ENCODE results near the gene MEG3.

Gene MEG3

DNA sequence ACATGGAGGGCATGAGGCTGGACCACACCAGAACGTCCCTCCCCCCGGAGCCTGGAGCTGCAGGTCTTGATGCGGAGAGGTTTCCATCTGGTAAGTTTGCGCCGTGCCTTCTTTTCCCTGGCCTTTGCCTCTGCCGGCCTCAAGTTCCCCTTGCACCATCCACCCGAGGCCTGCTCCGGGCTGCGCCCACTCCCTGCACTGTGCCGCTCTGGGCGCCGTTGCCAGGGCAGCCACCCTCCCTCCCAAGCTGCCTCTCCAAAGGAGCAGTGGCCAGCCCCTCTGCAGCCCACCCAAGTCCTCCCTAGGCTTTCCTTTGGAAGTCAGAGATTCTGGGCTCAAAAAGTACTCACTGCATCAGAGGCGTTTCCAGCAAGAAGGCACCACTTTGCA, 46.2 kb upstream of the MEG3 start:
- TF ChIP-seq, protein P1, sequence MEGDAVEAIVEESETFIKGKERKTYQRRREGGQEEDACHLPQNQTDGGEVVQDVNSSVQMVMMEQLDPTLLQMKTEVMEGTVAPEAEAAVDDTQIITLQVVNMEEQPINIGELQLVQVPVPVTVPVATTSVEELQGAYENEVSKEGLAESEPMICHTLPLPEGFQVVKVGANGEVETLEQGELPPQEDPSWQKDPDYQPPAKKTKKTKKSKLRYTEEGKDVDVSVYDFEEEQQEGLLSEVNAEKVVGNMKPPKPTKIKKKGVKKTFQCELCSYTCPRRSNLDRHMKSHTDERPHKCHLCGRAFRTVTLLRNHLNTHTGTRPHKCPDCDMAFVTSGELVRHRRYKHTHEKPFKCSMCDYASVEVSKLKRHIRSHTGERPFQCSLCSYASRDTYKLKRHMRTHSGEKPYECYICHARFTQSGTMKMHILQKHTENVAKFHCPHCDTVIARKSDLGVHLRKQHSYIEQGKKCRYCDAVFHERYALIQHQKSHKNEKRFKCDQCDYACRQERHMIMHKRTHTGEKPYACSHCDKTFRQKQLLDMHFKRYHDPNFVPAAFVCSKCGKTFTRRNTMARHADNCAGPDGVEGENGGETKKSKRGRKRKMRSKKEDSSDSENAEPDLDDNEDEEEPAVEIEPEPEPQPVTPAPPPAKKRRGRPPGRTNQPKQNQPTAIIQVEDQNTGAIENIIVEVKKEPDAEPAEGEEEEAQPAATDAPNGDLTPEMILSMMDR (IDR thresholded peaks at IDR 0.05; ENCODE audit: low read length, missing control alignments): no peak
- no peak for DNase-seq (ENCODE audit: low read depth)
- H3K4me3 ChIP-seq (replicated peaks; ENCODE audit: low read depth, low read length): no peak overlapping the region

DNA sequence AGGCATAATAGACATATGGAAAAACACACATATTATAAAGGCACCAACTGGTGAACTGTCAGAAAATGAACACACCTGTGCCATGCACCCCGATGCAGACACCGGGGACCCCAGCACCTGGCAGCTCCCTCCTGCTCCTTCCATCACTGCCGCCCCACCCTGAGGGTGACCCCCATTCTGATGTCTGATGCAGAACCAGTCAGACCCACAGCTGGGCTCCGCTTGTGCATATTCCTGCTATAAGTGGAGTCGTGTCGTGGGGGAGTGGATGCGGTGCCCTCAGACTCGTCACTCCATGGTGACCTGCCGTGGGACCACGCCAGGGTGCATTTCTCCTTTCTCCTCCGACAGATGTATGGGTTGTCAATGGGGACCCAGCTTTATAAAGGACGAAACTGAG, 45.7 kb upstream of the MEG3 start:
- TF ChIP-seq, protein P1 (IDR thresholded peaks at IDR 0.05; ENCODE audit: low read length, missing control alignments): no peak
- DNase-seq (ENCODE audit: low read depth): no peak
- H3K4me3 ChIP-seq (replicated peaks; ENCODE audit: low read depth, low read length): no peak overlapping the region

DNA sequence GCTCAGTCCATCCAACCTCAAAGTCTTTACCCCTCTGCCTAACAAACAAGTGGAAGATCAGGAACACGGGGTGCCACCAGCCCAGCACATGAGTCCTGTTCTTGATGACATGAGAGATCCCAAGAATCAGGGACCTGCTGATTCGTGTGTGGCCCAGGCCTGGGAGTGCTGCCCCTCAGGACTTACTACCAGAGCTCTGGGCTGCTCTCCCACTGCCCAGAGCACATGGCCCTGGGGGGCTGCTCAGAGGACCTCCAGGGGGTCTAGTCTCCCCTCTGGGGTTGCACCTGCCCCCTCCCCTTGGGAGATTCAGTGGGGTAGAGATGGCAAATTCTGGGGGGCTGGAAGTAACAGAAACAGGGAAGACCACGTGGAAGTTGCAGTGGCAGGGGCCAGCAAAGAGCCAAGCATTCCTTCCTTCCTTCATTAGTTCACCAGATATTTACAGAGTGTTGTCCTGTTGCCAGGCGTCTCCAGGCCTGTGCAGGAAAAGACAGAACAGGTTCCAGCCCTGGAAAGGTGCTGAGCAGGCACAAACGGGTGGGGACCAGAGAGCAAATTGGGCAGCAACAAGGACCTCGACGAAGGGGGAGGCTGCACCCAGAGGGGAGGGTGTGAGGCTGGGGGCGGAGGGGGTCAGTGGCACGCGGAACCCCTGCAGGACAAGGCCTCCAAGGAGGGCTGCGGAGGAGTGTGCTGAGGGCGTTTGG, 45.1 kb upstream of the MEG3 start:
- DNase-seq (ENCODE audit: low read depth): no peak
- TF ChIP-seq, protein P1 (IDR thresholded peaks at IDR 0.05; ENCODE audit: low read length, missing control alignments): no peak
- no peak overlapping the region for H3K4me3 ChIP-seq (replicated peaks; ENCODE audit: low read depth, low read length)

DNA sequence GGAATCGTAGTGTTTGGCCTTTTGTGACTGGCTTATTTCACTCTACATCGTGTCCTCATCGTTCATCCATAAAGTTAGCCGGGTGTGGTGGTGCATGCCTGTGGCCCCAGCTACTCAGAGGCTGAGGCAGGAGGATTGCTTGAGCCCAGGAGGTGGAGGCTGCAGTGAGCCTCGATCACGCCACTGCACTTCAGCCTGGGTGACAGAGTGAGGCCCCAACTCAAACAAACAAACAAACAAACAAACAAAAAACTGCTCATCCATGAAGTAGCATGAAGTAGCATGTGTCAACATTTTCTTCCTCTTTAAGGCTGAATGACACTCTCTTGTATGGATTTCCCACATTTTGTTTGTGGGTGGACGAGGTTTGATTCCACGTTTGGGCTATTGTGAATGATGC, 44.0 kb upstream of the MEG3 start:
- no peak for DNase-seq (ENCODE audit: low read depth)
- TF ChIP-seq, protein P1 (IDR thresholded peaks at IDR 0.05; ENCODE audit: low read length, missing control alignments): no peak
- no peak overlapping the region for H3K4me3 ChIP-seq (replicated peaks; ENCODE audit: low read depth, low read length)

DNA sequence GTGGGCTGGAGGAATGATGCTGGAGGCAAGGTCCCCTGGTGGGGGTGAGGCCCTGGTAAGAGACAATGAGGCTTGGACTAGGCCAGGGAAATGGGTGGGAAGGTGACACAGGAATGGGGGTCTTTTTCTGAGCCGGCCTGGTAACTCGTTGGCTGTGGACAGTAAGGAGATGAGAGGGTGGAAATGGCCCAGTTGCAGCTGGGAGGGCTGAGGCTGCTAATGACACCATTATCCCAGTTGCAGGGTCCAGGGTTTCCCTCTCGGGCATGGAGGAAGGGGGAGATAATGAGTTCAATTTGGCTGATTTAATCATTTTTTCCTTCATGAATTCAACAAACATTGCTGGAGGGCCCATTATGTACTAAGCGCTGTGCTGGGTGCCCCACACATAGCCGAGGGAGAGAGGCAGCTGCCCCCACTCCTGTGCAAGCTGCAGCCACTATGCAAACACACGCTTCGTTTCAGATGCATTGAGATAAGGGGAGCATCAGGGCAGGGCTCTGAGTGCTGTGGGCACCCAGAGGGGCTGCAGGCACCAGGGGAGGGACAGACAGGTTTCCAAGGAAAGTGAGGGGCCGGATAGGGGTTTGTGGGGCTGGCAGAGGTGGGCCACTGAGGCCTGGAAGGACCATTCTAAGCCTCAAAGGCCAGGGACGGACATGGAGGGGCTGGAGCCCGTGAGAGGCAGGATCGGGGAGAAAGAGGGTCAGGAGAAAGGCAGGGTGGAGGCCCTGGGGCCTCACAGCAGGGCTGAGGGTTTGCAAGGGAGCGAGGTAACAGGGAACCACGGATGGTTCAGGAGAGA, 43.2 kb upstream of the MEG3 start:
- TF ChIP-seq, protein P1 (IDR thresholded peaks at IDR 0.05; ENCODE audit: low read length, missing control alignments): no peak
- no peak for DNase-seq (ENCODE audit: low read depth)

DNA sequence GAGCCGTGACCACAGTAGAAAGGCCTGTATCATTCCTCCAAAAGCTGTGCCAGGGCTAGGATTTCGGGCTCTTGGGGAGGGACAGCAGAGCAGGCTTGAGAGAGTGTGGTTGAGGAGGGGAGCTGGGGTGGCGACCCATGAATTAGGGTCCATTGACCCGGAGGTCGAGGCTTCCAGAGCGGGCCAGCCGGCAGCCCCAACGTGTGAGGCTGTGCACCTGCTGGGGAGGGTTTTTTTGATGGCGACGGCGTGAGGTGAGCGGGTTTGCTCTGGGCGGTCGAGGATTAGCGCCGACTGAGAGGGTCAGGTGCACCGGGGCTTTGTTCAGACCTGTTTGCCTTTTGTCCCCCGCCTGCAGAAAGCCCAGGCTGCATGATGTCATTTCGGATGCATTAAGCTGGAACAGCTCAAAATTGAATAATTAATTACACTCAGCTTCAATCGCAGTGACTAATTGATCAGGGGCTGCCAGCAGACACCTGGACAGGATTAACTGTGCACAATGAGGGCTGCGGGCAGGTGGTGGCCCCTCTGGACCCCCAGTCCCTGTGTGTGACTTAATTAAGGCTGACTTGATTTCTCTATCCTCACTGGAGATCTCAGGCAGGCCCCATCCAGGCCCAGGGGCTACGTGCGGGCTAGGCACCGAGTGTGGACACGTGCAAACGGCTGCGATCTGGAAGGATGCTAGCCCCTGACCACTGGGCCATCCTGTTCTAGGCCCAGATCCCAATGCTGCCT, 42.1 kb upstream of the MEG3 start:
- H3K4me3 ChIP-seq (replicated peaks; ENCODE audit: low read depth, low read length): no peak overlapping the region
- TF ChIP-seq, protein P1 (IDR thresholded peaks at IDR 0.05; ENCODE audit: low read length, missing control alignments): no peak
- DNase-seq (ENCODE audit: low read depth): no peak

More for the DNA sequence above, 43.2 kb upstream of the MEG3 start:
- no peak overlapping the region for H3K4me3 ChIP-seq (replicated peaks; ENCODE audit: low read depth, low read length)
